Activated T-helper 1 cell treated with anti-CD3 and anti-CD28 coated beads, Interleukin-12 subunit alpha, Interleukin-12 subunit beta, Interleukin-2, Interleukin-4 antibody, amounts not matched to agents 30 ng/mL and 10 ng/mL and 1 ng/mL, durations not matched to agents 14 hours and 24 hours and 36 hours (primary cell): ENCODE results near the gene CMTM7. TPM values are rescaled to one million over a fixed set of nuclear protein-coding genes. Genes with fewer than 3 reads are reported as not detected.

Experiments
- DNase-seq: peaks from one replicate; pipeline ENCODE4 v3.0.0; 2021; ENCODE audit warnings: low spot score
- H3K27ac Mint-ChIP-seq: one replicate; pipeline ENCODE4 v1.8.0; 2021; ENCODE audit warnings: mild to moderate bottlenecking, mixed read lengths
- H3K27me3 Mint-ChIP-seq: one replicate; pipeline ENCODE4 v1.8.0; 2022; ENCODE audit warnings: mild to moderate bottlenecking, moderate library complexity, mixed read lengths; ENCODE audit not compliant: insufficient read depth
- H3K36me3 Mint-ChIP-seq: one replicate; pipeline ENCODE4 v1.8.0; 2021; ENCODE audit warnings: low read depth, mixed read lengths
- H3K4me1 Mint-ChIP-seq: one replicate; pipeline ENCODE4 v1.8.0; 2021; ENCODE audit warnings: low read depth, mixed read lengths
- H3K4me3 Mint-ChIP-seq: one replicate; pipeline ENCODE4 v1.8.0; 2021; ENCODE audit warnings: mild to moderate bottlenecking, moderate library complexity, mixed read lengths
- H3K9me3 Mint-ChIP-seq: one replicate; pipeline ENCODE4 v1.8.0; 2021; ENCODE audit warnings: mixed read lengths
- intact Hi-C: fragments of 100-400 bp; cut with micrococcal nuclease; formaldehyde crosslinking; loops from one replicate; pipeline ENCODE4 v1.15.1; 2024
- total RNA-seq: library from RNA; stranded (reverse); gene quantifications from 2 replicates; pipeline ENCODE4 v1.2.3, GENCODE V29; 2022

The CMTM7 gene
- total RNA-seq, 1 donor from 2014 or later = 59.7 TPM

GRCh38 chr3:32406486-32407408 is 15.1 kb downstream of the CMTM7 start:
- Mint-ChIP-seq H3K9me3 (no peaks in the 10 kb centered on the region), H3K36me3 (peaks cover 41% of the 10 kb centered on the region), H3K4me3 (no peak overlapping the region), H3K27me3 (no peaks in the 10 kb centered on the region), H3K27ac (peak overlapping the region; percentile 19), H3K4me1 (peaks cover 85% of the 10 kb centered on the region)
- intact Hi-C loops = no loop called here
- DNase-seq = no peak

- H3K9me3 Mint-ChIP-seq = no peaks in the 10 kb centered on the region
- H3K27me3 Mint-ChIP-seq = no peaks in the 10 kb centered on the region
- intact Hi-C loops = no loop called here
- H3K27ac Mint-ChIP-seq = no peak overlapping the region
- peaks cover 82% of the 10 kb centered on the region for H3K4me1 Mint-ChIP-seq
- no peak for DNase-seq
- no peak overlapping the region for H3K4me3 Mint-ChIP-seq
- peaks cover 26% of the 10 kb centered on the region for H3K36me3 Mint-ChIP-seq
These were observed 19.0 kb downstream of the CMTM7 start for GRCh38 chr3:32410367-32411246.

- no peaks in the 10 kb centered on the region for H3K27me3 Mint-ChIP-seq
- intact Hi-C loops = no loop called here
- no peak overlapping the region for H3K4me3 Mint-ChIP-seq
- H3K4me1 Mint-ChIP-seq = peaks cover 80% of the 10 kb centered on the region
- DNase-seq = no peak
- H3K36me3 Mint-ChIP-seq = peaks cover 23% of the 10 kb centered on the region
- H3K9me3 Mint-ChIP-seq = no peaks in the 10 kb centered on the region
- no peak overlapping the region for H3K27ac Mint-ChIP-seq
These were observed 19.8 kb downstream of the CMTM7 start for GRCh38 chr3:32411442-32411841.

- intact Hi-C loops = no loop called here
- no peak for DNase-seq
- H3K36me3 Mint-ChIP-seq = peaks cover 16% of the 10 kb centered on the region
- no peak overlapping the region for H3K27ac Mint-ChIP-seq
- peaks cover 76% of the 10 kb centered on the region for H3K4me1 Mint-ChIP-seq
- no peak overlapping the region for H3K4me3 Mint-ChIP-seq
- no peaks in the 10 kb centered on the region for H3K9me3 Mint-ChIP-seq
- no peaks in the 10 kb centered on the region for H3K27me3 Mint-ChIP-seq
These were observed 21.2 kb downstream of the CMTM7 start for GRCh38 chr3:32412887-32413286.

- no peak for DNase-seq
- H3K4me3 Mint-ChIP-seq = peak overlapping the region; percentile 53
- intact Hi-C loops = loop anchor here (2.0 kb wide), 1 partner anchor 19 kb away; no protein-coding TSS in a partner anchor
- peak overlapping the region; percentile 86 for H3K27ac Mint-ChIP-seq
- H3K9me3 Mint-ChIP-seq = peaks cover 1% of the 10 kb centered on the region
- peaks cover 19% of the 10 kb centered on the region for H3K36me3 Mint-ChIP-seq
- H3K4me1 Mint-ChIP-seq = peaks cover 79% of the 10 kb centered on the region
- H3K27me3 Mint-ChIP-seq = no peaks in the 10 kb centered on the region
These were observed 22.3 kb downstream of the CMTM7 start for GRCh38 chr3:32413845-32414521.

GRCh38 chr3:32414522-32415202 is 23.0 kb downstream of the CMTM7 start:
- peaks cover 81% of the 10 kb centered on the region for H3K4me1 Mint-ChIP-seq
- peak; percentile 59 for DNase-seq
- H3K4me3 Mint-ChIP-seq = peak overlapping the region; percentile 53
- H3K9me3 Mint-ChIP-seq = peaks cover 7% of the 10 kb centered on the region
- H3K27ac Mint-ChIP-seq = peak overlapping the region; percentile 86
- peaks cover 19% of the 10 kb centered on the region for H3K36me3 Mint-ChIP-seq
- intact Hi-C loops = loop anchor here (2.0 kb wide), 1 partner anchor 18 kb away; no protein-coding TSS in a partner anchor
- no peaks in the 10 kb centered on the region for H3K27me3 Mint-ChIP-seq

GRCh38 chr3:32419742-32420125 is 28.1 kb downstream of the CMTM7 start:
- Mint-ChIP-seq H3K27me3 (no peaks in the 10 kb centered on the region), H3K9me3 (peaks cover 7% of the 10 kb centered on the region), H3K4me1 (peaks cover 89% of the 10 kb centered on the region), H3K36me3 (peaks cover 13% of the 10 kb centered on the region), H3K27ac (peak overlapping the region; percentile 61), H3K4me3 (peak overlapping the region; percentile 23)
- no peak for DNase-seq
- intact Hi-C loops = loop anchor here (1.0 to 2.0 kb wide), 2 partner anchors 9 to 21 kb away; no protein-coding TSS in a partner anchor

- H3K27ac Mint-ChIP-seq = peak overlapping the region; percentile 61
- H3K27me3 Mint-ChIP-seq = no peaks in the 10 kb centered on the region
- H3K4me3 Mint-ChIP-seq = peak overlapping the region; percentile 23
- H3K4me1 Mint-ChIP-seq = peaks cover 89% of the 10 kb centered on the region
- no peak for DNase-seq
- peaks cover 7% of the 10 kb centered on the region for H3K9me3 Mint-ChIP-seq
- intact Hi-C loops = loop anchor here (1.0 kb wide), 1 partner anchor 8 kb away; no protein-coding TSS in a partner anchor
- H3K36me3 Mint-ChIP-seq = peaks cover 13% of the 10 kb centered on the region
These were observed 28.7 kb downstream of the CMTM7 start for GRCh38 chr3:32420126-32421038.

- H3K9me3 Mint-ChIP-seq = peaks cover 7% of the 10 kb centered on the region
- DNase-seq = no peak
- intact Hi-C loops = no loop called here
- H3K4me3 Mint-ChIP-seq = no peak overlapping the region
- no peaks in the 10 kb centered on the region for H3K27me3 Mint-ChIP-seq
- peak overlapping the region; percentile 77 for H3K27ac Mint-ChIP-seq
- H3K36me3 Mint-ChIP-seq = peaks cover 11% of the 10 kb centered on the region
- peaks cover 83% of the 10 kb centered on the region for H3K4me1 Mint-ChIP-seq
These were observed 29.5 kb downstream of the CMTM7 start for GRCh38 chr3:32421185-32421584.

- H3K4me1 Mint-ChIP-seq = peaks cover 84% of the 10 kb centered on the region
- peaks cover 12% of the 10 kb centered on the region for H3K36me3 Mint-ChIP-seq
- peaks cover 7% of the 10 kb centered on the region for H3K9me3 Mint-ChIP-seq
- DNase-seq = no peak
- H3K4me3 Mint-ChIP-seq = no peak overlapping the region
- H3K27me3 Mint-ChIP-seq = no peaks in the 10 kb centered on the region
- intact Hi-C loops = no loop called here
- H3K27ac Mint-ChIP-seq = no peak overlapping the region
These were observed 30.6 kb downstream of the CMTM7 start for GRCh38 chr3:32421991-32422859.
